Endothelial cell of umbilical vein (primary cell): ENCODE results near the gene LGALS3. TPM values are rescaled to one million over a fixed set of nuclear protein-coding genes. Genes with fewer than 3 reads are reported as not detected.

Experiments
- BruUV-seq: library from RNA; stranded (reverse); fragments of 400-500 nt; replicated peaks from 2 replicates; lab custom pipeline; 2021; lab: Mats Ljungman, UMichigan
- CTCF ChIA-PET: fragments of 300-600, 350-600 bp; sonication (Branson Sonifier 250); formaldehyde crosslinking; loops from one replicate; lab custom pipeline; 2021; ENCODE audit warnings: antibody characterized with exemption, inconsistent platforms; lab: Charles Lee
- POLR2A ChIA-PET: fragments of 300-600, 350-600 bp; sonication (Branson Sonifier 250); formaldehyde crosslinking; loops from one replicate; lab custom pipeline; 2021; ENCODE audit warnings: antibody characterized with exemption, inconsistent platforms; lab: Charles Lee
- DNase-seq: peaks from one replicate; pipeline ENCODE4 v3.0.0-alpha.2; 2011; ENCODE audit warnings: low read depth, low spot score
- FAIRE-seq: peaks from 2 replicates; lab custom pipeline; 2011; peaks lifted over from hg19 to GRCh38; lab: Jason Lieb, UNC
- H2AFZ ChIP-seq: 2 replicates; pipeline ENCODE4 v1.6.0; 2012; ENCODE audit warnings: low read depth, low read length, control low read depth, inconsistent platforms
- H3K27ac ChIP-seq: 2 replicates; pipeline ENCODE4 v1.5.1; 2011; ENCODE audit warnings: low read depth, mild to moderate bottlenecking, control low read depth, low read length, moderate library complexity; ENCODE audit not compliant: insufficient read depth
- H3K27me3 ChIP-seq, 2 experiments: 2 replicates each; pipeline versions ENCODE4 v1.6.0 to v1.6.1; 2011; ENCODE audit warnings: low read length in 2 of 2, mixed read lengths in 1 of 2; ENCODE audit not compliant: control insufficient read depth in 2 of 2, insufficient read depth in 2 of 2
- H3K36me3 ChIP-seq, 2 experiments: 2 replicates in 1 of 2; 3 replicates in 1 of 2; pipeline ENCODE4 v1.5.1; 2011; ENCODE audit warnings: low read length in 2 of 2, mild to moderate bottlenecking in 1 of 2, moderate library complexity in 1 of 2; ENCODE audit not compliant: control insufficient read depth in 2 of 2, insufficient read depth in 2 of 2; ENCODE audit errors: extremely low read depth in 1 of 2
- H3K4me1 ChIP-seq: 3 replicates; pipeline ENCODE4 v1.5.1; 2011; ENCODE audit warnings: mild to moderate bottlenecking, low read length; ENCODE audit not compliant: control insufficient read depth, insufficient read depth; ENCODE audit errors: extremely low read depth
- H3K4me2 ChIP-seq: 2 replicates; pipeline ENCODE4 v1.6.1; 2011; ENCODE audit warnings: low read length, control low read depth, mixed read lengths; ENCODE audit not compliant: insufficient read depth
- H3K4me3 ChIP-seq, 3 experiments: fragments of 200-600 bp in 1 of 3; sonication (generic), shearing (Covaris generic) in 1 of 3; replicated peaks in 1 of 3; 2 replicates each; pipeline ENCODE4 v1.5.1; 2011 to 2016; ENCODE audit warnings: control low read depth in 3 of 3, low read length in 3 of 3, mild to moderate bottlenecking in 2 of 3, inconsistent platforms in 1 of 3, low read depth in 1 of 3, moderate library complexity in 1 of 3; ENCODE audit not compliant: insufficient read depth in 1 of 3
- H3K79me2 ChIP-seq: 2 replicates; pipeline ENCODE4 v1.6.0; 2012; ENCODE audit warnings: low read length, inconsistent platforms; ENCODE audit not compliant: control insufficient read depth, insufficient read depth
- H3K9ac ChIP-seq: replicated peaks from 2 replicates; pipeline ENCODE3; 2011; ENCODE audit warnings: low read length, control low read depth; ENCODE audit not compliant: insufficient read depth; ENCODE audit errors: extremely low read depth
- H3K9me1 ChIP-seq: replicated peaks from 3 replicates; pipeline ENCODE4 v1.6.0; 2011; ENCODE audit warnings: mild to moderate bottlenecking, low read length; ENCODE audit not compliant: control insufficient read depth, insufficient read depth; ENCODE audit errors: extremely low read depth
- H3K9me3 ChIP-seq: replicated peaks from 2 replicates; pipeline ENCODE4 v1.5.1; 2012; ENCODE audit warnings: low read length, inconsistent platforms; ENCODE audit not compliant: control insufficient read depth, insufficient read depth
- H4K20me1 ChIP-seq: replicated peaks from 2 replicates; pipeline ENCODE3; 2011; ENCODE audit warnings: mild to moderate bottlenecking, low read length; ENCODE audit not compliant: control insufficient read depth, insufficient read depth; ENCODE audit errors: extremely low read depth
- CTCF ChIP-seq, 2 donors: IDR thresholded peaks; 1 replicate in 1 of 2; 2 replicates in 1 of 2; pipeline ENCODE4 v1.5.1; 2011; ENCODE audit warnings: low read length in 2 of 2, mild to moderate bottlenecking in 2 of 2, moderate library complexity in 2 of 2, control low read depth in 1 of 2, inconsistent platforms in 1 of 2, low read depth in 1 of 2; ENCODE audit not compliant: insufficient read depth in 1 of 2; ENCODE audit errors: extremely low read depth in 1 of 2
- FOS ChIP-seq: IDR thresholded peaks from 2 replicates; pipeline ENCODE4 v1.6.1; 2011; ENCODE audit warnings: mild to moderate bottlenecking, low read length, moderate library complexity, borderline replicate concordance; ENCODE audit not compliant: insufficient read depth
- GATA2 ChIP-seq: IDR thresholded peaks from 2 replicates; pipeline ENCODE4 v1.7.0; 2011; ENCODE audit warnings: low read depth, mild to moderate bottlenecking, moderate library complexity, mixed read lengths, low read length; ENCODE audit not compliant: insufficient read length, insufficient read depth
- JUN ChIP-seq: IDR thresholded peaks from 2 replicates; pipeline ENCODE4 v1.6.1; 2011; ENCODE audit warnings: borderline replicate concordance, low read depth; ENCODE audit not compliant: insufficient read length, insufficient read depth
- MAX ChIP-seq: IDR thresholded peaks from 2 replicates; pipeline ENCODE4 v1.6.1; 2011; ENCODE audit not compliant: insufficient read depth, insufficient read length
- MYC ChIP-seq: IDR thresholded peaks from one replicate; pipeline ENCODE4 v1.6.1; 2011; ENCODE audit warnings: mild to moderate bottlenecking, low read depth, low read length
- POLR2A ChIP-seq: IDR thresholded peaks from 2 replicates; pipeline ENCODE4 v1.6.1; 2012; ENCODE audit warnings: low read depth, mild to moderate bottlenecking, control low read depth, low read length
- POLR2AphosphoS5 ChIP-seq: IDR thresholded peaks from 2 replicates; pipeline ENCODE4 v1.6.1; 2012; ENCODE audit warnings: low read depth, mild to moderate bottlenecking, control low read depth, low read length, moderate library complexity; ENCODE audit not compliant: insufficient read depth
- dilution Hi-C: fragments of 300-500 bp; cut with MboI; formaldehyde crosslinking; loops from one replicate; pipeline ENCODE4 v1.15.0; 2019; ENCODE audit warnings: low sequenced_read_pairs; ENCODE audit not compliant: extremely low pct_ligation_motif_present
- intact Hi-C: fragments of 100-400 bp; cut with micrococcal nuclease; formaldehyde crosslinking; loops from one replicate; pipeline ENCODE4 v1.10.0; 2022
- polyA plus RNA-seq, 4 experiments: library from polyadenylated mRNA; depleted of rRNA in 3 of 4; stranded (reverse) in 3 of 4; unstranded in 1 of 4; fragments of >200 nt; gene quantifications; 2 replicates each; pipeline versions ENCODE4 v1.2.1 to v1.2.3, GENCODE V29; 2011 to 2012; ENCODE audit warnings: missing spikeins in 1 of 4
- total RNA-seq: library from RNA; stranded (reverse); gene quantifications from 2 replicates; pipeline ENCODE4 v1.2.3, GENCODE V29; 2021

Gene LGALS3
- total and polyA plus RNA-seq, 2 donors (not counting 3 experiments of a cell fraction or from before 2014, with no cell fraction given), result 33.8 to 55.1 TPM

- Histone ChIP-seq H3K9ac (no peak overlapping the region), H3K4me1 (no peaks in the 10 kb centered on the region), H2AFZ (no peak overlapping the region), H3K9me3 (no peaks in the 10 kb centered on the region), H3K27ac (no peak overlapping the region), H4K20me1 (no peaks in the 10 kb centered on the region), H3K27me3 (peaks cover 0 to 3% of the 10 kb centered on the region in 2 experiments), H3K79me2 (no peaks in the 10 kb centered on the region), H3K36me3 (no peaks in the 10 kb centered on the region), H3K4me3 (no peak overlapping the region), H3K4me2 (no peak overlapping the region), H3K9me1 (no peaks in the 10 kb centered on the region)
- intact Hi-C loops (no loop called here), dilution Hi-C loops (no loop called here)
- DNase-seq (no peak), FAIRE-seq (no peak)
- ChIA-PET CTCF (interaction anchor here (1.0 to 3.6 kb wide), 3 partner anchors 12 to 76 kb away, joined by 4 to 20 read pairs (median 5); no protein-coding TSS in a partner anchor), POLR2A (no interaction called here)
- TF ChIP-seq JUN (no peak), POLR2A (no peak), MYC (no peak), POLR2AphosphoS5 (no peak), MAX (no peak)
- no TSS peak for BruUV-seq
These were observed 44.5 kb upstream of the LGALS3 start for GRCh38 chr14:55084401-55085059.

GRCh38 chr14:55085060-55085660 is 43.9 kb upstream of the LGALS3 start:
- peaks cover 0 to 3% of the 10 kb centered on the region in 2 experiments for H3K27me3 ChIP-seq
- no peak overlapping the region for H3K4me2 ChIP-seq
- BruUV-seq, result no TSS peak
- H3K27ac ChIP-seq, result no peak overlapping the region
- dilution Hi-C loops (no loop called here), intact Hi-C loops (no loop called here)
- no peaks in the 10 kb centered on the region for H3K9me1 ChIP-seq
- no peaks in the 10 kb centered on the region for H3K36me3 ChIP-seq
- ChIA-PET POLR2A (no interaction called here), CTCF (interaction anchor here (1.0 to 3.6 kb wide), 2 partner anchors 62 to 76 kb away, joined by 5 to 20 read pairs; no protein-coding TSS in a partner anchor)
- no peak overlapping the region for H2AFZ ChIP-seq
- no peak overlapping the region for H3K9ac ChIP-seq
- no peak overlapping the region for H3K4me3 ChIP-seq
- DNase-seq (no peak), FAIRE-seq (no peak)
- no peaks in the 10 kb centered on the region for H4K20me1 ChIP-seq
- no peaks in the 10 kb centered on the region for H3K9me3 ChIP-seq
- no peaks in the 10 kb centered on the region for H3K4me1 ChIP-seq
- no peaks in the 10 kb centered on the region for H3K79me2 ChIP-seq
- no peak for TF ChIP-seq JUN
- no peak for TF ChIP-seq FOS
- TF ChIP-seq POLR2A, result no peak
- no peak for TF ChIP-seq MYC
- no peak for TF ChIP-seq POLR2AphosphoS5
- TF ChIP-seq GATA2, result no peak
- TF ChIP-seq MAX, result no peak
- no peak for TF ChIP-seq CTCF (IDR thresholded peaks at IDR 0.05; ENCODE audit: extremely low read depth in 1 of 2, insufficient read depth in 1 of 2, low read depth in 1 of 2, low read length in 2 of 2)
